CD4-positive, alpha-beta T cell treated with Interleukin-1 beta for 1 hour (primary cell): ENCODE data around the gene CRB1.

Experiments used
- DNase-seq, 2 donors: peaks; one replicate each; pipeline ENCODE4 v3.0.0-alpha.2; 2020 to 2022

Gene CRB1

GRCh38 chr1:197268012-197268411, at the start of gene CRB1:
TSS of gene CRB1 (plus strand) at chr1:197268252. CDS start at chr1:197268413, 161 bp downstream.
- no peak for DNase-seq

- no peak for DNase-seq
These were observed 49.2 kb upstream of the CRB1 start for GRCh38 chr1:197218857-197219256.

- DNase-seq = no peak
These were observed 45.9 kb upstream of the CRB1 start for GRCh38 chr1:197222025-197222685.

- no peak for DNase-seq
These were observed 45.3 kb upstream of the CRB1 start for GRCh38 chr1:197222780-197223179.

GRCh38 chr1:197224160-197224559, 43.9 kb upstream of the CRB1 start:
- DNase-seq = no peak

GRCh38 chr1:197225611-197226010, 42.4 kb upstream of the CRB1 start:
- DNase-seq = no peak

- no peak for DNase-seq
These were observed 33.5 kb upstream of the CRB1 start for GRCh38 chr1:197234581-197234980.

- DNase-seq = no peak
These were observed 32.7 kb upstream of the CRB1 start for GRCh38 chr1:197235355-197235754.

GRCh38 chr1:197247465-197247864, 20.6 kb upstream of the CRB1 start:
- DNase-seq = no peak

- DNase-seq = no peak
These were observed 18.7 kb upstream of the CRB1 start for GRCh38 chr1:197249324-197249723.

- no peak for DNase-seq
These were observed 17.4 kb upstream of the CRB1 start for GRCh38 chr1:197250616-197251015.

GRCh38 chr1:197252973-197253372, 15.1 kb upstream of the CRB1 start:
- no peak for DNase-seq

GRCh38 chr1:197254866-197255265, 13.2 kb upstream of the CRB1 start:
- no peak for DNase-seq

- no peak for DNase-seq
These were observed 3.0 kb upstream of the CRB1 start for GRCh38 chr1:197264936-197265567.

GRCh38 chr1:197269053-197269452, 1.0 kb downstream of the CRB1 start:
- DNase-seq = no peak

- no peak for DNase-seq
These were observed 4.7 kb downstream of the CRB1 start for GRCh38 chr1:197272791-197273190.

GRCh38 chr1:197277166-197277565, 9.1 kb downstream of the CRB1 start:
- no peak for DNase-seq

- no peak for DNase-seq
These were observed 16.3 kb downstream of the CRB1 start for GRCh38 chr1:197284325-197284724.

GRCh38 chr1:197284966-197285365, 16.9 kb downstream of the CRB1 start:
- DNase-seq = no peak

- DNase-seq = no peak
These were observed 17.6 kb downstream of the CRB1 start for GRCh38 chr1:197285526-197286205.

- DNase-seq = no peak
These were observed 18.6 kb downstream of the CRB1 start for GRCh38 chr1:197286634-197287033.

GRCh38 chr1:197287863-197288262, 19.8 kb downstream of the CRB1 start:
- DNase-seq = no peak

- DNase-seq = no peak
These were observed 34.7 kb downstream of the CRB1 start for GRCh38 chr1:197302775-197303174.

- no peak for DNase-seq
These were observed 35.4 kb downstream of the CRB1 start for GRCh38 chr1:197303463-197303862.
